Mononuclear cell (primary cell): Measurements from ENCODE around the gene WDR74. TPM values are rescaled to one million over a fixed set of nuclear protein-coding genes. Genes with fewer than 3 reads are reported as not detected.
A peak's percentile ranks its signal among the peaks of the same experiment; 100 is the strongest.
"Not testable (repeated sequence)": the region's sequence is repeated elsewhere in the genome, so short reads cannot be mapped to it uniquely, and the experiment has no call there.

Source experiments
- H3K27me3 ChIP-seq: 2 replicates; pipeline ENCODE4 v1.6.0; 2011; ENCODE audit warnings: low read length, control low read depth; ENCODE audit not compliant: insufficient read depth
- H3K4me1 ChIP-seq: 2 replicates; pipeline ENCODE4 v1.5.1; 2011; ENCODE audit warnings: mild to moderate bottlenecking, low read length, control low read depth; ENCODE audit not compliant: insufficient read depth
- H3K4me3 ChIP-seq: 2 replicates; pipeline ENCODE4 v1.5.1; 2011; ENCODE audit warnings: mild to moderate bottlenecking, low read length, moderate library complexity
- H3K9me3 ChIP-seq: 2 replicates; pipeline ENCODE4 v1.5.1; 2011; ENCODE audit warnings: low read depth, mild to moderate bottlenecking, control low read depth, low read length
- total RNA-seq: library from RNA; depleted of rRNA; stranded (reverse); fragments of >200 nt; gene quantifications from one replicate; pipeline ENCODE4 v1.2.3, GENCODE V29; 2012

The WDR74 gene
- total RNA-seq, 1 donor: 143 TPM

DNA sequence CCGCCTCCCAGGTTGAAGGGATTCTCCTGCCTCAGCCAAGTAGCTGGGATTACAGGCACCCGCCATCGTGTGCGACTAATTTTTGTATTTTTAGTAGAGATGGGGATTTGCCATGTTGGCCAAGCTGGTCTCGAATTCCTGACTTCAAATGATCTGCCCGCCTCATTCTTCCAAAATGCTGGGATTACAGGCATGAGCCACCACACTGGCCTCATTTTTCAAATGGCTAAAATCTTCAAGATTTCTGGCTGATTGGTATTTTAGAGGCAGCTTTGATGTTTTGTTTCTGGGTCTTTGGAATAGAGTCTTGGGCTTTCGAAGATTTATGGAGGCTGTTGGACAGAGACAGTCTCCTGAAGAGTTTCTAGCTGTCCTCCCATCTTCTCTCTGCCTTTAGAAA, 35.5 kb upstream of the WDR74 start:
- no peaks in the 10 kb centered on the region for H3K9me3 ChIP-seq
- no peaks in the 10 kb centered on the region for H3K27me3 ChIP-seq
- no peak overlapping the region for H3K4me3 ChIP-seq
- peaks cover 6% of the 10 kb centered on the region for H3K4me1 ChIP-seq

GRCh38 chr11:62865635-62866034, 26.2 kb upstream of the WDR74 start:
- Histone ChIP-seq H3K4me1 (peaks cover 4% of the 10 kb centered on the region), H3K9me3 (no peaks in the 10 kb centered on the region), H3K4me3 (no peak overlapping the region), H3K27me3 (no peaks in the 10 kb centered on the region)

- Histone ChIP-seq H3K4me1 (peaks cover 4% of the 10 kb centered on the region), H3K27me3 (no peaks in the 10 kb centered on the region), H3K4me3 (no peak overlapping the region), H3K9me3 (no peaks in the 10 kb centered on the region)
Observed at GRCh38 chr11:62863687-62864335, 24.4 kb upstream of the WDR74 start.

DNA sequence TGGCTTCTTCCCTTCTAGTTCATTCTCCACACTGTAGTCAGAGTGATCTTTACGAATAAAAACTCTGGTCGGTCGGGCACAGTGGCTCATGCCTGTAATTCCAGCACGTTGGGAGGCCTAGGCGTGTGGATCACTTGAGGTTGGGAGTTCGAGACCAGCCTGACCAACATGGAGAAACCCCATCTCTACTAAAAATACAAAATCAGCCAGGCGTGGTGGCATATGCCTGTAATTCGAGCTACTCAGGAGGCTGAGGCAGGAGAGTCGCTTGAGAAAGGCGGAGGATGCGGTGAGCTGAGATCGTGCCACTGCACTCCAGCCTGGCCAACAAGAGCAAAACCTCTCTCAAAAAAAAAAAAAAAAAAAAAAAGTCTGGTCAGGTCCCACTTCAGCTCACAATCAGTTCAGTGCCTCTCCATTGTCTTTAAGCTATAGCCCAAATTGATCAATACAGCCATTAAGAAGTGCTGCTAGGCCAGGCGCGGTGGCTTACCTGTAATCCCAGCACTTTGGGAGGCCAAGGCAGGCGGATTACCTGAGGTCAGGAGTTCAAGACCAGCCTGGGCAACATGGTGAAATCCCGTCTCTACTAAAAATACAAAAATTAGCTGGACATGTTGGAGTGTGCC, 22.3 kb upstream of the WDR74 start:
- peaks cover 14% of the 10 kb centered on the region for H3K4me1 ChIP-seq
- not testable (repeated sequence) for H3K9me3 ChIP-seq, H3K4me3 ChIP-seq, H3K27me3 ChIP-seq

GRCh38 chr11:62860835-62861563, 21.6 kb upstream of the WDR74 start:
- H3K27me3 ChIP-seq: no peaks in the 10 kb centered on the region
- peaks cover 20% of the 10 kb centered on the region for H3K4me1 ChIP-seq
- no peak overlapping the region for H3K4me3 ChIP-seq
- no peaks in the 10 kb centered on the region for H3K9me3 ChIP-seq

DNA sequence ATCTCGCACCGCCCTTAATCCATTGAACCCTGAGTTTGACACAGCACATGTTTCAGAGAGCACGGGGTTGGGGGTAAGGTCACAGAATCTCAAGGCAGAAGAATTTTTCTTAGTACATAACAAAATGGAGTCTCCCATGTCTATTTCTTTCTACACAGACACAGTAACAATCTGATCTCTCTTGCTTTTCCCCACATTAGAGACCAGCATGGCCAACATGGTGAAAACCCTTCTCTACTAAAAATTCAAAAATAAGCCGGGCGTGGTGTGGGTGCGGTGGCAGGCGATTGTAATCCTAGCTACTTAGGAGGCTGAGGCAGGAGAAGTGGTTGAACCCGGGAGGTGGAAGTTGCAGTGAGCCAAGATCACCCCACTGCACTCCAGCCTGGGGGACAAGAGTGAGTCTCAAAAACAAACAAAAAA, 19.9 kb upstream of the WDR74 start:
- peaks cover 31% of the 10 kb centered on the region for H3K4me1 ChIP-seq
- H3K4me3 ChIP-seq, H3K9me3 ChIP-seq, H3K27me3 ChIP-seq: not testable (repeated sequence)

- H3K27me3 ChIP-seq: no peaks in the 10 kb centered on the region
- no peak overlapping the region for H3K4me3 ChIP-seq
- no peaks in the 10 kb centered on the region for H3K9me3 ChIP-seq
- H3K4me1 ChIP-seq: peaks cover 42% of the 10 kb centered on the region
Observed at GRCh38 chr11:62858201-62858600, 18.8 kb upstream of the WDR74 start.

DNA sequence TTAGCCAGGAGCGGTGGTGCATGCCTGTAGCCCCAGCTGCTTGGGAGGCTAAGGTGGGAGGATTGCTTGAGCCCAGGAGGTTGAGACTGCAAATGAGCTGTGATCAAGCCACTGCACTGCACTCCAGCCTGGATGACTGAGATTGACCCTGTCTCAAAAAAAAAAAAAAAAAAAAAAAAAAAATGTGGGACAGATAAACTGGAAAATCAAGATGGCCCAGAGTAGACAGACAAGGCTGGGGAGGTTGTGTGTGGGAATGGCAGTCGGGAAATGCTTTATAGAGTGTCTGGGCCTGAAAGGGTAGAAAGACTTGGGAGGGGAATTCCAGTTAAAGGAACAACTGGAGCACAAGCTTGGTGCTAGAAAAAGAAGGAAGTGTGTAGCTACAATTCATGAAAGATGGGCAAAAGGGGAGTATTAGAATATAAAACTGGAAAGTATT, 18.2 kb upstream of the WDR74 start:
- Histone ChIP-seq H3K4me3 (no peak overlapping the region), H3K9me3 (no peaks in the 10 kb centered on the region), H3K27me3 (no peaks in the 10 kb centered on the region), H3K4me1 (peaks cover 43% of the 10 kb centered on the region)

DNA sequence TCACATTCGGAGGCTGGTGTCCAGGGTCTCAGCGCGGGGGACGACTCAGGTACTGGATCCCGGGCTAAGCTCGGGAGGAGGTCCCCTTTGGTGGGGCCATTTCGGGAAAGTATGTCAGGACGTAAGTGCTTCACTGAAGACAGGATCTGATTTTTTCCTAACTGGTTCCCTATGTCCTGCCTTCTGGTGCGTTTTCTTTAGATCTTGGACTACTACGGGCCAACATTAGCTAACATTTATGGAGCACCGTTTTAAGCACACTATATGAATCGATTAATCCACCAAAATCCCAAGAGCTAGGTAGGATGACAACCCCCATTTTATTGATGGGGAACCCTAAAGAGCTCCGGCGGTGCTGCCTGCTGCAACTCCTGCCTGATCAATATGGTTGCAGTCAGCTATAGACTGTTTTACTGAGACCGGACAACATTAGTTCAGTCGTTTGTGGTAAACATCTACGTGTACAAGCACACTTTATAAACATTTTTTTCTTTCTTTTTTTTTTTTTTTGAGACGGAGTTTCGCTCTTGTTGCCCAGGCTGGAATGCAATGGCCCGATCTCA, 17.0 kb upstream of the WDR74 start:
- H3K9me3 ChIP-seq: no peaks in the 10 kb centered on the region
- H3K4me1 ChIP-seq: peaks cover 49% of the 10 kb centered on the region

GRCh38 chr11:62855571-62856332, 16.4 kb upstream of the WDR74 start:
- H3K9me3 ChIP-seq: no peaks in the 10 kb centered on the region
- H3K4me3 ChIP-seq: peak overlapping the region; percentile 79
- no peaks in the 10 kb centered on the region for H3K27me3 ChIP-seq
- H3K4me1 ChIP-seq: peaks cover 49% of the 10 kb centered on the region

More for the DNA sequence above, 17.0 kb upstream of the WDR74 start:
- peak overlapping the region; percentile 79 for H3K4me3 ChIP-seq
- H3K27me3 ChIP-seq: no peaks in the 10 kb centered on the region

DNA sequence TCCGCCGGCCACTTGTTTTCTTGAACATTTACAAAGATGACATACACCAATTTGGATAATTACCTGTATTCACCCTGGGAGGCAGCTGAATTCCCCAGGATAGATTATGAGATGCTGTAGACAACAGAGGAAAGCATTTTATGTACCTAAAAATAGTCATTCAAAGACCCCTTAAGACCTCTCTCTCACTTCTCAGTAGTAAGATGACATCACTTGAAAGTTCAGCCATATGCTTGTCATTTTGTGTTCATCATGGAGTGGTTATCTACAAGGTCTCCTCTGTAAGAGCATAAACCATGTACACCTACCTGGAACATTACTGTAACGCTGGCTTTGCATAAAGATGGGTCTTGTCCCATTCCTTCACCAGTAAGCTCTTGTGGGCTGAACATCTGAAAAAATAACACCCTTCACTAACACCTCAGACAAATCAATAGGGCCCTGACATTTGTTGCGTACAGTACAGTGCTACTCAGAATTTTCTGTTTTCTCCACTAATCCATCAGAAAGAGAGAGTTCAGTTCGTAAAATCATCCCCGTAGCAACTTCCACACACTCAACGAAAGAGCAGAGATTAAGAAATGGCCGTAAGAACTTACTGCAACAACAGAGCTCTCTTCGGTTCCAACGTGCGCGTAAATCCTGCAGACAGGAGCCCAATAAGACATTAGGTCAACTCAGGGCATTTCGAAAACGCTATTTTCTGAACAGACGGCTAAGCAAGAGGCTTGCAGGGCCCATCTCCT, 15.6 kb upstream of the WDR74 start:
- Histone ChIP-seq H3K4me1 (peaks cover 49% of the 10 kb centered on the region), H3K27me3 (no peaks in the 10 kb centered on the region), H3K4me3 (peak overlapping the region; percentile 79), H3K9me3 (no peaks in the 10 kb centered on the region)

- Histone ChIP-seq H3K27me3 (no peaks in the 10 kb centered on the region), H3K9me3 (no peaks in the 10 kb centered on the region), H3K4me1 (peaks cover 49% of the 10 kb centered on the region), H3K4me3 (peak overlapping the region; percentile 79)
Observed at GRCh38 chr11:62854013-62854824, 14.8 kb upstream of the WDR74 start.

GRCh38 chr11:62853279-62853965, 14.0 kb upstream of the WDR74 start:
- Histone ChIP-seq H3K4me3 (no peak overlapping the region), H3K27me3 (no peaks in the 10 kb centered on the region), H3K9me3 (no peaks in the 10 kb centered on the region), H3K4me1 (peaks cover 49% of the 10 kb centered on the region)
